ENCODE data around the gene TGFA.

The TGFA gene

DNA sequence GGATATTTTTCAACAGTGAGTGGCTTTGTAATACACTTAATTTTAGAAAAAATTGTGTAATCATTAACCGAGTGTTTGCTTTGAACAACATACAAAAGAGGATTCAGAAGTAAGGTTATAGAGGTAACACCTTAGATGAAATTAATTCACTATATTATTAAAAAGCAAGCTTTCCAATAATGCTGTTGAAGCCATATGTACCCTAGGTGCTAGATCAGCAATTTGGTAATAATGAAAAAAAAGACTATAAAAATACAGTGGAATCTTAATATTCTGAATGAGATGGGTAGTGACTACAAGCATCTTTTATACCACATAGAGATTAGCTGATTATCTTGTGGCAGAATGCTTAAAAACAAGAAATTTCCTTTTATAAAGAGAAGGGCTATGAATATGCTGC, 136.6 kb downstream of the TGFA start:
- H3K27ac ChIP-seq (ENCODE audit: low read length) = no peak overlapping the region
- no peaks in the 10 kb centered on the region for H4K20me1 ChIP-seq (ENCODE audit: insufficient read depth, low read length)
- H3K4me2 ChIP-seq (ENCODE audit: low read length) = no peak overlapping the region
- peaks cover 27% of the 10 kb centered on the region for H3K27me3 ChIP-seq (ENCODE audit: low read depth, low read length)
- H3K9me3 ChIP-seq (ENCODE audit: insufficient read depth, low read length) = no peaks in the 10 kb centered on the region
- H2AFZ ChIP-seq (ENCODE audit: low read depth, low read length) = no peak overlapping the region
- H3K9ac ChIP-seq (ENCODE audit: low read length) = no peak overlapping the region
- no peak for TF ChIP-seq EZH2phosphoT487 (IDR thresholded peaks at IDR 0.05; ENCODE audit: low read depth)
- TF ChIP-seq CTCF (IDR thresholded peaks at IDR 0.05; ENCODE audit: low read depth, low read length) = no peak
- no peak overlapping the region for H3K4me3 ChIP-seq (ENCODE audit: low read length)
- H3K79me2 ChIP-seq (ENCODE audit: low read length) = no peaks in the 10 kb centered on the region
- no peaks in the 10 kb centered on the region for H3K4me1 ChIP-seq (ENCODE audit: low read length)
- no peaks in the 10 kb centered on the region for H3K36me3 ChIP-seq (replicated peaks; ENCODE audit: low read depth, low read length)

GRCh38 chr2:70412294-70413070, 141.1 kb downstream of the TGFA start:
- Histone ChIP-seq H3K9me3 (ENCODE audit: insufficient read depth, low read length) (no peaks in the 10 kb centered on the region), H3K4me1 (ENCODE audit: low read length) (no peaks in the 10 kb centered on the region), H3K36me3 (replicated peaks; ENCODE audit: low read depth, low read length) (no peaks in the 10 kb centered on the region), H3K9ac (ENCODE audit: low read length) (no peak overlapping the region), H4K20me1 (ENCODE audit: insufficient read depth, low read length) (no peaks in the 10 kb centered on the region), H3K79me2 (ENCODE audit: low read length) (no peaks in the 10 kb centered on the region), H2AFZ (ENCODE audit: low read depth, low read length) (no peak overlapping the region), H3K27me3 (ENCODE audit: low read depth, low read length) (peaks cover 41% of the 10 kb centered on the region), H3K4me3 (ENCODE audit: low read length) (no peak overlapping the region), H3K27ac (ENCODE audit: low read length) (no peak overlapping the region), H3K4me2 (ENCODE audit: low read length) (no peak overlapping the region)
- no peak for TF ChIP-seq CTCF (IDR thresholded peaks at IDR 0.05; ENCODE audit: low read depth, low read length)
- TF ChIP-seq EZH2phosphoT487 (IDR thresholded peaks at IDR 0.05; ENCODE audit: low read depth) = no peak

GRCh38 chr2:70411483-70412125, 142.0 kb downstream of the TGFA start:
- Histone ChIP-seq H3K4me1 (ENCODE audit: low read length) (no peaks in the 10 kb centered on the region), H2AFZ (ENCODE audit: low read depth, low read length) (no peak overlapping the region), H3K79me2 (ENCODE audit: low read length) (no peaks in the 10 kb centered on the region), H3K9me3 (ENCODE audit: insufficient read depth, low read length) (no peaks in the 10 kb centered on the region), H3K9ac (ENCODE audit: low read length) (no peak overlapping the region), H3K27ac (ENCODE audit: low read length) (no peak overlapping the region), H3K36me3 (replicated peaks; ENCODE audit: low read depth, low read length) (no peaks in the 10 kb centered on the region), H3K4me2 (ENCODE audit: low read length) (no peak overlapping the region), H4K20me1 (ENCODE audit: insufficient read depth, low read length) (no peaks in the 10 kb centered on the region), H3K27me3 (ENCODE audit: low read depth, low read length) (peaks cover 39% of the 10 kb centered on the region), H3K4me3 (ENCODE audit: low read length) (no peak overlapping the region)
- TF ChIP-seq EZH2phosphoT487 (IDR thresholded peaks at IDR 0.05; ENCODE audit: low read depth) = no peak
- TF ChIP-seq CTCF (IDR thresholded peaks at IDR 0.05; ENCODE audit: low read depth, low read length) = no peak

- no peak overlapping the region for H3K4me3 ChIP-seq (ENCODE audit: low read length)
- no peaks in the 10 kb centered on the region for H3K79me2 ChIP-seq (ENCODE audit: low read length)
- no peaks in the 10 kb centered on the region for H3K4me1 ChIP-seq (ENCODE audit: low read length)
- H3K27me3 ChIP-seq (ENCODE audit: low read depth, low read length) = peaks cover 19% of the 10 kb centered on the region
- no peaks in the 10 kb centered on the region for H3K9me3 ChIP-seq (ENCODE audit: insufficient read depth, low read length)
- H3K36me3 ChIP-seq (replicated peaks; ENCODE audit: low read depth, low read length) = no peaks in the 10 kb centered on the region
- no peak overlapping the region for H3K4me2 ChIP-seq (ENCODE audit: low read length)
- no peaks in the 10 kb centered on the region for H4K20me1 ChIP-seq (ENCODE audit: insufficient read depth, low read length)
- no peak overlapping the region for H3K27ac ChIP-seq (ENCODE audit: low read length)
- TF ChIP-seq CTCF (IDR thresholded peaks at IDR 0.05; ENCODE audit: low read depth, low read length) (no peak), EZH2phosphoT487 (IDR thresholded peaks at IDR 0.05; ENCODE audit: low read depth) (no peak)
- no peak overlapping the region for H2AFZ ChIP-seq (ENCODE audit: low read depth, low read length)
- no peak overlapping the region for H3K9ac ChIP-seq (ENCODE audit: low read length)
Observed at GRCh38 chr2:70403267-70404053, 150.2 kb downstream of the TGFA start.

All from OCI-LY3 (cell line).